NCI-H187 treated with DMSO at 0.1 percent for 48 hours (cell line): ENCODE results near the gene GK.
"Not testable (repeated sequence)": the region's sequence is repeated elsewhere in the genome, so short reads cannot be mapped to it uniquely, and the experiment has no call there.

Source experiments
- DNase-seq: peaks from one replicate; lab custom pipeline; 2025; lab: John Stamatoyannopoulos, UW

Gene GK

DNA sequence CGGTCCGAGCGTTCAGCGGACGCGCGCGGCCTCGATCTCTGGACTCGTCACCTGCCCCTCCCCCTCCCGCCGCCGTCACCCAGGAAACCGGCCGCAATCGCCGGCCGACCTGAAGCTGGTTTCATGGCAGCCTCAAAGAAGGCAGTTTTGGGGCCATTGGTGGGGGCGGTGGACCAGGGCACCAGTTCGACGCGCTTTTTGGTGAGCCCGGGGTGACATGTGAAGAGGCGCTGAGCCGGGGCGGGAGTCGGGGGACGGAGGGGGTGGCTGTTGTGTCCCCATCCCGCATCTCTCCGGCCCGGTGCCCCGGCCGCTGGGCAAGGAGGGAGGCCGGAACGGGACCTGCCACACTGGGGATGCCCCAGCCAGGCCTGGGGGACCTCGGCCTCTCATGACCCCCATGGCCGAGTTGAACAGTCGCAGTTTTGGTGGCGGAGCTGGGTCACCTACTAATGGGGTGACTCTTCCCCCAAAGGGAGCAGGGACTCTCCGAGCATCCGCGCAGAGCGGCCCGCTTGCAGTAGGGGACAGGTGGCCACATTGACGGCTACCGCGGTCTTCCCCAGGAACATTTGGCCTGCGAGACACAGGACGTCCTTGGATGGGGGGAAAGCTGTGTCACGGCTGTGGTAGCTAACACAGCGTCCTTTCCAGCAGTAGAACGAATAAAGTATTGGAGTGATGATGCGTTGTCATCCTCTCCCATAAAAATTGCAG is at the start of gene GK:
Gene GK, plus strand, starts transcription at position 9 of the 717 bp plus-strand sequence. Its CDS starts 115 bp downstream, at position 124.
- DNase-seq, result no peak

DNA sequence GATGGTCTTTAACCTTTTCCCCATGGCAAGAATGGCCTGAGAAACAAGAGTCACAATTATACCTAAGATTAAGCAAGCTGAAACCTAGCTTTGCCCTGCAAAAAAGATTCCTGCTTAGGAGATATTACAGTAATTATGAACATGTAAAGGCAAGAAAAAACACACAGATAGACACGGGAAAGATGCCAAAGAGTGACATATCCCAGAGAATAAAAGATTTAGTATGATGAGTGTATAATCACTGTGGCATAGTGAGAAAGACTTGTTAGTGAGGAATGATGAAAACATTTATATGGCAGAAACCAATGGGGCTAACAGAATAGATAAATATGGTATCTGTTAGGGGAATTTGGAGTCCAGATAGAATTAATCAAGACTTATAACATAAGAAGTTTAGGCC is 46.1 kb upstream of the GK start:
- no peak for DNase-seq

DNA sequence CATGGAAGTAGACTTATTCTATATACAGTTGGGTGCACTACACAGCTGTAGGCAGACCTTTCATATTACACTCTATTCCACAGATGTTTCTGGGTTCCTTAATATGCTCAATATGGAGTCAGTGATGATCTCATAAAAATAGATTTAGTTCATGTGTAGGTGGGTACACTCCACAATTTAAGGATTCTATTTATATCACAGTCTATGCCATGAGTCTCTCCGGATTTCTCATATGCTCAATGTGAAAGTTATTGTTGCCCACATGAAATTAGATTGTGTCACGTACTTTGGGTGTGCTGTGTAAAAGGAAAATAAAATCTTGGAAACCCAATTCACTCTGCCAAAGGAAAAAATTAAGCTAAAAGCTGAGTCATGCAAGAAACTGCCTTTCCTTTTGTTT is 43.2 kb upstream of the GK start:
- no peak for DNase-seq

DNA sequence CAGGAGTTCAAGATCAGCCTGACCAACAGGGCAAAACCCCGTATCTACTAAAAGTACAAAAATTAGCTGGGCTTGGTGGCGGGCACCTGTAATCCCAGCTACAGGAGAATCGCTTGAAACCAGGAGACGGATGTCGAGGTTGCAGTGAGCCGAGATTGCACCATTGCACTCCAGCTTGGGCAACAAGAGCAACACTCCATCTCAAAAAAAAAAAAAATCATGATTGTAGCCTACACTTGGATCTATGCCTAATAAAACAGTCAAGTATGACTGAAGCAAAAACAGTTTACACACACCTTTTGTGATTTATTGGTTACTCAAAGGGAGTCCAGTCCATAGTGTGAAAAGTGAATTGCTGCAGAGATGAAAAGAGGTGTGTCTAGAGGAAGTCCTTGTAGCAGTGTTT is 41.0 kb upstream of the GK start:
- no peak for DNase-seq

DNA sequence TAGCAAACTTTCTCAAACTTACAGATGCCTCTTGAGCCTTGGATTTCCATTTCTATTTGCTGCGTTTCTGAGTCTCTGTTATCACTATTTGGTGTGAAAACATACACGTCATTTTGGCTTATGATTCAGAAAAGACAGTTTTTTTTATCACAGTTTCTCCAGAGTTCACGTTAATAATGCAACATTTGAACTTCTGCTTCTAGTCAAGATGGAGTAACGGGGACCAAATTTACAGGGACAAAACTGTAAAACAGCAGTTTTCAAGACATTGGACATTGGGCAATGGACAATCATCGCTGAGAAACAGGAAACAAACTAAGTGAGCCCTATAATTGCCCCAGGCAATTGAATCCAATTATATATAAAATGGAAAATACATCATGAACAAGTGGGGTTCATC is 39.5 kb upstream of the GK start:
- DNase-seq, result no peak

DNA sequence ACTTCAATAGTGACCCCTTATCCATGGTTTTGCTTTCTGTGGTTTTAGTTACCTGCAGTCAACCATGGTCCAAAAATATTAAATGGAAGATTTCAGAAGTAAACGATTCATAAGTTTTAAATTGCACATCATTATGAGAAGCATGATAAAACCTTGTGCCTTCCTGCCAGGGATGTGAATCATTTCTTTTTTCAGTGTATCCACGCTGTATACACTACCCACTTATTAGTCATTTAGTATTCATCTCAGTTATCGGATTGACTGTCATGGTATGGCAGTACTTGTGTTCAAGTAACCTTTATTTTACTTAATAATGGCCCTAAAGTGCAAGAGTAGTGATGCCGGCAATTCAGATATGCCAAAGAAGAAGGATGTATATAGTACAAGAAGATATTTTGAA is 38.0 kb upstream of the GK start:
- no peak for DNase-seq

DNA sequence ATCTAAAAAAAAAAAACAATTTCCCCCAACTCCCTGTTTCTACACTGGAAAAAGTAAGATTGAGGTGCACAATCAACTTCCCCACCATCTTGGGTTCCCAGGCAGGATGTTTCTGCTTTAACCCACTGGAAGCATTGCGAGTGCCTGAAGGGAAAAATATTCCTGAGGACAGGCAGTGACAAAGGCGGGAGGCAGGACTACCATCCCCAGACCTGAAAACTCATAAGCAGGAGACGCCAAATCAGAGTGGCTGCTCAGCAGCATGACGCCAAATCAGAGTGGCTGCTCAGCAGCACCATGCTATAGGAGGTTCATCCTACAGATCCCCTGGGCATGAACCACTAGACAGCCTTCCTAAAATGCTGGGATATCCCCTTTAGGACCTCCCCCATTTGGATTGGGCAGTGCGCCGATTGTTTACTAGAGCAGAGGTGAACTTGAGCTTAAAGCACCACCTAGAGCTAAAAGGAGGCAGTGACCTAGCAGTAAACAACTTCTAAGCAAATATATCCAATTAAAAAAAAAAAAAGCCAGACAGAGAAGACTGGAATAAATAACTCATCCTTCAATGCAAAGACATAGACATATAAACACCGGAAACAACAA is 35.0 kb upstream of the GK start:
- no peak for DNase-seq

DNA sequence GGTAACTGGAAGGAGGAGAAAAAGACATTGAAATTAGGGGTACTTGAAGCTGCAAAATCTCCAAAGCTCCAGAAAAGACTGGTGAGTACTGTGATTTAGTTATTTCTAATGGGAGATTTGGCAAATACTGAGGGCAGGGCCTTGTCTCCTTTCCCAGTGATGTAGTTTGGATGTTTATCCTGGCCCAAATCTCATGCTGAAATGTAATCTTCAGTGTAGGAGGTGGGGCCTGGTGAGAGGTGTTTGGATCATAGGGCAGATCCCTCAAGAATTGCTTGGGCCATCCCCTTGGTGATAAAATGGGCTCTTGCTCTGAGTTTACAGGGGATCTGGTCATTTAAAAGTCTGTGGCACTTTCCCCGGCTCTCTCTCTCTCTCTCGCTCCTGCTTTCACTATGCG is 33.1 kb upstream of the GK start:
- DNase-seq, result no peak

DNA sequence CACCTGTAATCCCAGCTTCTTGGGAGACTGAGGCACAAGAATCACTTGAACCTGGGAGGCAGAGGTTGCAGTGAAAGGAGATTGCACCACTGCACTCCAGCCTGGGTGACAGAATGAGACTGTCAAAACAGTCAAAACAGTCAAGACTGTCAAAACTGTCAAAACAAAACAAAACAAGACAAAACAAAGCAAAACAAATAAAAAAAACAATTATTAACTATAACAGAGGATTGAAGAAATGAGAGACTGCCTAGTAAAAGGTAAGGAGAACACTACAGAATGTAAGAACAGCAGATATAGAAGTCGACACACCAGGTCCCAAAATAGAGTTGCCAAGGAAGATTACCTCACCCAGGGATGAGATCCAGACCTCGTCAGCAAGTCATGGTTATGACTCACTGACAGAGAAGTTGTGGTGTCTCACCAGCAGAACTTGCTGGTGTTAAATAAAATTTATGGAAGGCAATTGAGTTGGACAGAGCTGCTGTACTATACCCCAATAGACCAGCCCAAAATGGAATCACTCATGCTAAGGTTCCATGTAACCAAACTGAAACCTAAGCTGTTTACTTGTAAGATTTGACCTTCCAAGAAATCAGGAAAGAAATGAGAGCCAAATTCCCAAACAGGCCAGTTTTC is 32.1 kb upstream of the GK start:
- no peak for DNase-seq

DNA sequence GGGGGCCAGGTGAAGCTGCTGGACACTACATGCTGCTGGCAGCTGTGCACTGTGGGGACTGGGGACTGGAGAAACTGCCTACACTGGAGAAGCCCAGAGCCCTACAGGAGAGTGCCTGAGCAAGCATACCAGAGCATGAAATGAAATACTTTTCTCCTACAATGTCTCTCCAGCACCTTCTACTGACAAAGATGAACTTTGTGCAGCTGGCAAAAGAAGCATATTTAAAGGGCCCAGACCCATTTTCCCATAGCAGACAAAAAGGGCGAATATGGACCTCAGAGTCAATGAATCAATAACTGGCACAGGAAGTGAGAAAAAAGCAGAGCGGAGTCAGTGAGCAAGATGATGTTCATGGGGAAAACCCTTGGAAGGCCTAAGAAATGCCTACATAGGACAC is 30.9 kb upstream of the GK start:
- no peak for DNase-seq

DNA sequence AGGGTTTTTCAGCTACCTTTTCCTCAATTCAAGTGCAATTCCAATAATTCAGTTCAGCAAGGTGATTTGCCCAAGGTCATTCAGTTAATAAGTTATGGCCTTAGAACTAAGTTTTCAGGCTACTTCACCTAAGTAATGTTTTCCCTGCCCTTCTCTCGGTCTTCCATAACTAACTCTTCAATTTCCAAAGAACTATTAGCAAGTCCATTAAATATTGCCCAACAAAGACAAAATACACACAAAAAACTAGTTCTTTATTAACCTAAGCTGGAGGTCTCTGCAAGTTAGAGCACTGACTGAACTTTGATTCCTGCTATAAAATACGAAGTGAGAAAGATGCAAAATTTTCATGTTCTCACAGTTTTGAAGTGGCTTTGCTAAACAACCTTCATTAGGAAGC is 26.8 kb upstream of the GK start:
- DNase-seq, result no peak

DNA sequence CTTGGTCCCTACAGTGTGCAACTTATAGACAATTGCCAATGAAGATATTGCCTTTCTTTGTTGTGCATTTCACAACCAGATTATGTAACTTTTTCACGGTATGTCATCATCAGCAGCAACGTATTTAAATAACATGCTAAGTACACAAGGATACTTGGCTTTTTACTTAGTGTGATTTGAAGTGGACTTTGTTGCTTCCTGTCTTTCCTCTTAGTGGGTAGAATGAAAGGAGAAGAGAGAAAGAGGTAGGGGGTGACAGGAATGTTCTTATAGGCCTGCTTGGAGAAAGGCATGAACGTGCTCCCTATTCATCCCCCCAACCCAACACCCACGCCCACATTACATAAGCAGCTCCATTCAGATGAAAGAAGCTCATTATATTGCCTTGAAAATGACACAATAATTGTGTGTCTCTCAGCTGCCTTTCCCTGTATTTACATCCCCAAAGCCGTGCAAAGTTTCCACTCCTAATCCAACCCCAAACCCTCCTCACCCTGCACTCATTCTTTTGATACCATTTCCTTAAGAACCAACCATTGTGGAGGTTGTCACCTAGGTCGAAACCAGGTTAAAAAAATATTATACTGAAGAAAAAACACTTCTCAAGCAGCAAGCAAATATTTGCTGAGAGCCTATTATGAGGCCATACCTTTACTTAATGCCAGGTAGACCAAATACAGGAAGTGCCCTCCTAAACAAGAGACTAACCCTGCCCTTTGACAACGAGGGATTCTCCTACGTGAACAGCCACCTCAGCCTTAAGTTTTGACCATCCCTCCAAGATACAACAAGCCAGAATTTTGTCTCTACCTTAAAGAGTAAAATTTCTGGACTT is 25.2 kb upstream of the GK start:
- DNase-seq, result no peak

DNA sequence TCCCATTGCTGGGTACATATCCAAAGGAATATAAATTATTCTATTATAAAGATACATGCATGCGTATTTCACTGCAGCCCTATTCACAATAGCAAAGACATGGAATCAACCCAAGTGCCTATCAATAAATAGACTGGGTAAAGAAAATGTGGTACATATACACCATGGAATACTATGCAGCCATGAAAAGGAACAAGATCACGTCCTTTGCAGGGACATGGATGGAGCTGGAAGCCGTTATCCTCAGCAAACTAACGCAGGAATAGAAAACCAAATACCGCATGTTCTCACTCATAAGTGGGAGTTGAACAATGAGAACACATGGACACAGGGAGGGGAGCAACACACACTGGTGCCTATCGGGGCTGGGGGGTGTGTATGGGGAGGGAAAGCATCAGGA is 19.2 kb upstream of the GK start:
- not testable (repeated sequence) for DNase-seq

DNA sequence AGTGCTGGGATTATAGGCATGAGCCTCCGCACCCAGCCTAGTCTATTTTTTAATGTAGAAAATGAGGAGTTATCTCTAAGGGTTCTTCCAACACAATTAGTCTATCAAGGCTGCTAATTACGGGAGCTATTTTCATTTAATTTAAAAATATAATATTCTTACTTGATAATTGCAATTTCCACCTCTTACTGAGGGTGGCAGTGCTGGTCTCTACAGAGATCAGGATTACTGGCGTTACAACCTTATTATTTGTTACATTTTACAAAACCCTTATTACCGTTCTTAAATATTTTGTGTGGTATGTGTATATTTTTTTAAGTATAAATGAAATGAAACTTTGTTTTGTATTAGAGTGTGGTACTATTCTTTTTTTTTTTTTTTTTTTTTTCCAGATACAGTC is 17.6 kb upstream of the GK start:
- DNase-seq, result no peak

DNA sequence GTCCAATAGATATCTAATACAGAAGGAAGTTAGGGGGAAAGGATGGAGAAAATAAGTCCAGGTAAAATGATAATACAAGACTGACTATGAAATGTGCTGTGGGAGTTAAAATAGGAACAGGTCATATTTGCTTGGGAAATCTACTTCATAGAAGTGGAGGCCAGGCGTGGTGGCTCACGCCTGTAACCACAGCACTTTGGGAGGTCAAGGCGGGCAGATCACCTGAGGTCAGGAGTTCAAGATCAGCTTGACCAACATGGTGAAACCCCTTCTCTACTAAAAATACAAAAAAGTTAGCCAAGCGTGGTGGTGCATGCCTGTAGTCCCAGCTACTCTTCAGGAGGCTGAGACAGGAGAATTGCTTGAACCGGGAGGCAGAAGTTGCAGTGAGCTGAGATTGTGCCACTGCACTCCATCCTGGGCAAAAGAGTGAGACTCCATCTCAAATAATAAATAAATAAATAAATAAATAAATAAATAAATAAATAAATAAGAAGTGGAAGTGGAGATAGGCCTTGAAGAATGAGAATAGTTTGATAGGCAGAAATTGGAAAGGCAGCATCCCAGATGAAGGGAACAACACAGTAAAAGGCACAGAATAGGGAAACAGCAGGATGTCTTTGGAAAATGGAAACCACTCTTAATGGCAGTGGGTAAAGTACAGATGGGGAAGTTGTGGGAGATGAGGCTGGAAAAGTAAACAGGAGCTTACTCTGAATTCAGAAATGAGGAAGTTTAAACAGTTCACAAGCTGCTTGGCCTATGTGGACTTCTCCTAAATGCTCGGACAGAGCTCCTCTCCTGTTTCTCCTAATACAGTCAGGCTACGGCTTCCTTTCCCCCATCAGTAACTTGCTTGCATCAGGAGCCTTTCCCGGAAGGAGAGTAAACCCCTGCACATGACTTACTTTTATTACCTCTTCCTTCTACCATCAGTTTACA is 15.1 kb upstream of the GK start:
- no peak for DNase-seq

DNA sequence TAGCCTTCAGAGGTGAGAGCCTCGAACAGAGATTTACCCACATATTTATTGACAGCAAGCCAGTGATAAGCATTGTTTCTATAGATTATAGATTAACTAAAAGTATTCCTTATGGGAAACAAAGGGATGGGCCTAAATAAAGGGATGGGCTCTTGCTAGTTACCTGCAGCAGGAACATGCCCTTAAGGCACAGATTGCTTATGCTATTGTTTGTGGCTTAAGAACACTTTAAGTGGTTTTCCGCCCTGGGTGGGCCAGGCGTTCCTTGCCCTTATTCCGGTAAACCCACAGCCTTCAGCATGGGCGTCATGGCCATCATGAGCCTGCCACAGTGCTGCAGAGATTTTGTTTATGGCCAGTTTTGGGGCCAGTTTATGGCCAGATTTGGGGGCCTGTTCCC is 13.5 kb upstream of the GK start:
- DNase-seq, result not testable (repeated sequence)

DNA sequence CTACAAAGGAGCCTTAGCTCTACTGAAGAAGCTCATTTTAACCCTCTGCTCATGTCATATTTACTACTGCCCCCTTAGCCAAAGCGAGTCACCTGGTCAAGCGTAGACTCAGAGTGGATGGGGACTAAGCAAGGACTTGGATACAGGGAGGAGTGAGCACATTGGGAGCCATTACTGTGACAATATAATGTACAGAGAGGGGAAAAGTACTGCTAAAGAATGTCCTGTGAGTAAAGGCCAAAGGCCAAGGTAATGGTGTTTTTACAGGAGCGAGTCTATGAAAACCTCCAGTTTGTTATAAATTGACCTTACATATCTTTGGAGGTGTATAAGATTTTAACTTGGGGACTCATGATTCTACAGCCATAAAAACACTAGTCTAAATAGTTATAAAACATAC is 10.6 kb upstream of the GK start:
- no peak for DNase-seq

DNA sequence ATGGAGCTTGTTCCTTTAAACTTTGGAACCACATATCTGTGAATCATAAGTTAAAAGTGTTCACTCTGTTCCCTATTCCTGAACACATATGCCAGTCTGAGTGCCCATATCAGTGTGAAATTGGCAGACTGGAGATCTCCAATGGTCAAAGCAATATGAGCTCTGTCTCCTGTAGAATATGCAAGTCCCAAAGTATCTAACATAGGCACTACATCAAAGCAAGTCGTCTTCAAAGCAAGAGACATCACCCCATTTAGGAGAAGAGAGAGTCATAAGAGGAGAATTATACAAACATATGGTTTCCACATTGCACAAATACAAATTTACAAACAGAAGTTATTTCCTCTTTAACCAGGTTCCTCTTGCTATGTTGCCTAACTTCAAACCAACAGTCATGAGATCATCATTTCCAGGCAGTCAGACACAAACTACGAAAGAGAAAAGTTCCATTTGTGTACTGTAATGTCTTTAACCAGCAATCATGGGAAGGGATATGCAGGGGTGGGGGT is 9.9 kb upstream of the GK start:
- no peak for DNase-seq

DNA sequence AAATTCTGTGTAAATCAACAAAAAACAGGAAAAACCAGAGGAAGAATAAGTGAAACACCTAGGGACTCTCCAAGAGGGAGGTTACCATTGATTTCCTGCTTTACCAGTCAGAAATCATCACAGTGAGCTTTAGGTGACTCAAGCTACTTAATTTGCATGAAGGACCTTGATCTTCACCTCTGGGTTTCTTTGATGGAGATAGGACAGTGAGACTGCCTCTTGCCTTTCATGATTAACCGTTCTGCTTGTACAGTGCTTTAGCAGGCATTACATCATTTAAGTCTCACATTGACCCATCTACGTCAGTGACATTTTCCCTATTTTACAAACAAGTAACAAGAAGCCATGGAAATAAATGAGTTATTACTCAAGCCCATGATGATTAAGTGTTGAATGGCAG is 3.4 kb upstream of the GK start:
- DNase-seq, result no peak

DNA sequence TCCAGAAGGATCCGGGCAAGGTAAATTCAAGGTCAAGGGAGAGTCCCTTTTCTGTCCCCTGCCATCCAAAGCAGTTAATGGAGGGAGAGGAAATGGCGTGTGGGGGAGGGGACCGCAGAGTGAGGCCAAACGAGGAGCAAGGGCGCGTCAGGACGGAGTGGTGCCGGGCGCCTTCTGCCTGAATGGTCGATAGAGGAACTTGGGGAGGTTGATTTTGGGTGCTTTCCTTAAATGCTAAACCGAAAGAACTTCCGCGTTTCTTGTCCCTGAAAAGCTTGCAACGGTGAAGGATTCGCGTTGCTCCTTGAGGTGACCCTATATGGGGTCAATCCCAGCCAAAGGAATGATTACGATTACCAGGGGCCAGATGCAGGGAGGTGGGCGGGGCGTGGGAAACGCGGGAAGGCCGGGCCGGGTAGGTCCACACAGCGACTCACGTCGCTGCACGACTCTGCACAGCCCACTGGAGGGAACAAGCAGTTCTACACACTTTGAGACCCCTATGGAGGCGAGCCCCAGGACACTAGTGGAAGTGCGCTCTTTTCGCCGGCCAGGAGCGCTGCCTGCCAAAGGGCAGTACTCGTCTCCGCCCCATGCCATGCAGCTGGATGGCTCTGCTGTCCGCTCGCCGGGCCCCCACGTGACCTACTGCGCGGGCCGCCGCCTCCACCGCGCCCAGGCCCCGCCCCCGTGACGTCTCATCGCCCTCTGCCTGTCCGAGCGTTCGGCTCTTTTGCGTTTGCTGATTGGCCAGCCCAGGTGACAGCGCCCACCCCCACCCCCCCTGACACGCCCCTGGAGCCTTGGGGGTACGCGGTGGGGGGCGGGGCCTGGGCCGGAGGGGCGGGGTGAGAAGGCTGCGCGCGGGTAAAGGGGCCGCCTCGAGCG is 452 bp upstream of the GK start:
- peak; percentile 8 for DNase-seq
